ENCODE measurements around the gene EEF1AKMT3.

- no peak for TF ChIP-seq POLR2A (IDR thresholded peaks at IDR 0.05; ENCODE audit: borderline replicate concordance, extremely low read depth, insufficient read depth, insufficient read length)
- TF ChIP-seq YY1 (IDR thresholded peaks at IDR 0.05; ENCODE audit: extremely low read depth, insufficient replicate concordance, low read depth, low read length): no peak
- TF ChIP-seq EGR1 (IDR thresholded peaks at IDR 0.05; ENCODE audit: low read depth): no peak
- TF ChIP-seq CTCF (IDR thresholded peaks at IDR 0.05 in 2 of 3, conservative IDR thresholded peaks at IDR 0.05 in 1 of 3; ENCODE audit: borderline replicate concordance in 1 of 3, insufficient read depth in 1 of 3, low read depth in 2 of 3, low read length in 2 of 3): no peak
- TF ChIP-seq EZH2phosphoT487 (IDR thresholded peaks at IDR 0.05; ENCODE audit: borderline replicate concordance): no peak
- no peak for TF ChIP-seq POLR2AphosphoS5 (IDR thresholded peaks at IDR 0.05; ENCODE audit: low read depth, low read length)
- TF ChIP-seq EZH2 (IDR thresholded peaks at IDR 0.05): no peak
These were observed 40.9 kb upstream of the EEF1AKMT3 start for GRCh38 chr12:57731411-57732080.

Measured in HCT116 (cell line).